ENCODE measurements around the gene MCF2L. TPM values are rescaled to one million over a fixed set of nuclear protein-coding genes. Genes with fewer than 3 reads are reported as not detected.

Gene MCF2L
- total RNA-seq, 2 experiments from 2014 or later, result 2.8 to 16.4 TPM

GRCh38 chr13:112953591-112954487 lies 15.2 kb upstream of the MCF2L start:
- no peak for TF ChIP-seq CTCF (conservative IDR thresholded peaks at IDR 0.05; ENCODE audit: low read length)
- no peak for TF ChIP-seq EZH2phosphoT487 (IDR thresholded peaks at IDR 0.05; ENCODE audit: borderline replicate concordance, low read depth, low read length)
- BruUV-seq (replicated peaks), result no TSS peak
- Histone ChIP-seq H3K79me2 (ENCODE audit: insufficient read depth, low read depth, low read length) (no peaks in the 10 kb centered on the region), H3K4me2 (ENCODE audit: low read length) (no peak overlapping the region), H4K20me1 (ENCODE audit: insufficient read depth, low read length) (no peaks in the 10 kb centered on the region), H3K27ac (ENCODE audit: low read depth, low read length, poor library complexity, severe bottlenecking) (no peak overlapping the region), H3K9me2 (ENCODE audit: insufficient read depth, low read length) (no peaks in the 10 kb centered on the region), H3K4me3 (ENCODE audit: low read depth, low read length, poor library complexity, severe bottlenecking) (no peak overlapping the region), H3K36me3 (ENCODE audit: insufficient read depth, low read length) (no peaks in the 10 kb centered on the region), H3K9me3 (ENCODE audit: low read length) (no peaks in the 10 kb centered on the region), H3K4me1 (ENCODE audit: insufficient read depth, low read length, poor library complexity, severe bottlenecking) (no peaks in the 10 kb centered on the region), H2AFZ (ENCODE audit: low read length) (no peak overlapping the region)
- no peak for DNase-seq (ENCODE audit: low spot score)
- intact Hi-C loops (cut with micrococcal nuclease; ENCODE audit: unreplicated experiment), result no loop called here
- POLR2A ChIA-PET, result interaction anchor here (1.0 kb wide), 1 partner anchor 8 kb away, joined by 4 read pairs; no protein-coding TSS in a partner anchor
- CTCF ChIA-PET (ENCODE audit: unreplicated experiment), result no interaction called here

GRCh38 chr13:112954488-112955270 lies 14.3 kb upstream of the MCF2L start:
- Histone ChIP-seq H3K27ac (ENCODE audit: low read depth, low read length, poor library complexity, severe bottlenecking) (no peak overlapping the region), H3K36me3 (ENCODE audit: insufficient read depth, low read length) (no peaks in the 10 kb centered on the region), H3K4me2 (ENCODE audit: low read length) (no peak overlapping the region), H3K4me1 (ENCODE audit: insufficient read depth, low read length, poor library complexity, severe bottlenecking) (no peaks in the 10 kb centered on the region), H3K79me2 (ENCODE audit: insufficient read depth, low read depth, low read length) (no peaks in the 10 kb centered on the region), H3K9me2 (ENCODE audit: insufficient read depth, low read length) (no peaks in the 10 kb centered on the region), H3K9me3 (ENCODE audit: low read length) (no peaks in the 10 kb centered on the region), H4K20me1 (ENCODE audit: insufficient read depth, low read length) (no peaks in the 10 kb centered on the region), H2AFZ (ENCODE audit: low read length) (no peak overlapping the region), H3K4me3 (ENCODE audit: low read depth, low read length, poor library complexity, severe bottlenecking) (no peak overlapping the region)
- CTCF ChIA-PET (ENCODE audit: unreplicated experiment), result no interaction called here
- intact Hi-C loops (cut with micrococcal nuclease; ENCODE audit: unreplicated experiment), result no loop called here
- POLR2A ChIA-PET, result interaction anchor here (1.0 kb wide), 1 partner anchor 9 kb away, joined by 4 read pairs; no protein-coding TSS in a partner anchor
- TF ChIP-seq EZH2phosphoT487 (IDR thresholded peaks at IDR 0.05; ENCODE audit: borderline replicate concordance, low read depth, low read length), result no peak
- no peak for TF ChIP-seq CTCF (conservative IDR thresholded peaks at IDR 0.05; ENCODE audit: low read length)
- no peak for DNase-seq (ENCODE audit: low spot score)
- BruUV-seq (replicated peaks), result no TSS peak

All from OCI-LY7 (cell line).